ENCODE data around the gene ARID1A. TPM values are rescaled to one million over a fixed set of nuclear protein-coding genes. Genes with fewer than 3 reads are reported as not detected.

ARID1A gene
- total and polyA plus RNA-seq, 9 of the 15 experiments (the other 6 are each of a cell fraction or from before 2014, with no cell fraction given) = 8.3 to 88.3 (median 22.5) TPM

GRCh38 chr1:26723013-26723991, 27.5 kb downstream of the ARID1A start (continued):
- peak; percentile 86 for TF ChIP-seq ZNF766 (CRISPR knock-in tag; conservative IDR thresholded peaks at IDR 0.05)
- peak; percentile 77; the same call in 1 of the 2 replicates for TF ChIP-seq PML (IDR thresholded peaks at IDR 0.05; ENCODE audit: low read length)
- TF ChIP-seq STAT5A (IDR thresholded peaks at IDR 0.05; ENCODE audit: borderline replicate concordance, low read length) = peak; percentile 71; the same call in 1 of the 2 replicates
- peak; percentile 47; the same call in 1 of the 2 replicates for TF ChIP-seq SMAD3 (CRISPR knock-in tag; conservative IDR thresholded peaks at IDR 0.05)
- TF ChIP-seq MTA1 (IDR thresholded peaks at IDR 0.05; ENCODE audit: borderline replicate concordance) = peak; percentile 40; the same call in 1 of the 2 replicates
- peak; percentile 95 for TF ChIP-seq CBFA2T3 (IDR thresholded peaks at IDR 0.05)
- no peak for TF ChIP-seq ZNF224 (CRISPR knock-in tag; IDR thresholded peaks at IDR 0.05)
- no peak for TF ChIP-seq ZNF253 (CRISPR knock-in tag; conservative IDR thresholded peaks at IDR 0.05)
- no peak for TF ChIP-seq STAT5B (CRISPR knock-in tag; IDR thresholded peaks at IDR 0.05)
- 0 out of 2 replicates have a peak, but pooled peaks have one; percentile 24 for TF ChIP-seq CEBPG (CRISPR knock-in tag; IDR thresholded peaks at IDR 0.05)
- no peak for TF ChIP-seq CEBPG (tag; conservative IDR thresholded peaks at IDR 0.05 in 1 of 2, IDR thresholded peaks at IDR 0.05 in 1 of 2)
- TF ChIP-seq RCOR1 (IDR thresholded peaks at IDR 0.05; ENCODE audit: borderline replicate concordance in 1 of 2, low read depth in 2 of 2, low read length in 2 of 2) = peak in 1 of 2 experiments; percentile 69; a peak in 2 of 4 replicates
- TF ChIP-seq E2F1 (CRISPR knock-in tag; IDR thresholded peaks at IDR 0.05) = no peak
- TF ChIP-seq CCNT2 (IDR thresholded peaks at IDR 0.05; ENCODE audit: borderline replicate concordance, extremely low read depth, insufficient read length, low read depth, low read length) = peak; percentile 65
- peak; percentile 52 for TF ChIP-seq RBFOX2 (IDR thresholded peaks at IDR 0.05; ENCODE audit: low read depth, low read length)
- TF ChIP-seq TRIM24 (IDR thresholded peaks at IDR 0.05) = peak; percentile 7 to 61; a peak in 1 of 4 replicates
- TF ChIP-seq, protein P1, sequence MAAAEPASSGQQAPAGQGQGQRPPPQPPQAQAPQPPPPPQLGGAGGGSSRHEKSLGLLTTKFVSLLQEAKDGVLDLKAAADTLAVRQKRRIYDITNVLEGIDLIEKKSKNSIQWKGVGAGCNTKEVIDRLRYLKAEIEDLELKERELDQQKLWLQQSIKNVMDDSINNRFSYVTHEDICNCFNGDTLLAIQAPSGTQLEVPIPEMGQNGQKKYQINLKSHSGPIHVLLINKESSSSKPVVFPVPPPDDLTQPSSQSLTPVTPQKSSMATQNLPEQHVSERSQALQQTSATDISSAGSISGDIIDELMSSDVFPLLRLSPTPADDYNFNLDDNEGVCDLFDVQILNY (CRISPR knock-in tag; IDR thresholded peaks at IDR 0.05) = no peak
- no peak for TF ChIP-seq ZNF785 (CRISPR knock-in tag; IDR thresholded peaks at IDR 0.05)
- peak; percentile 1; the same call in 1 of the 2 replicates for TF ChIP-seq MEF2D (tag; conservative IDR thresholded peaks at IDR 0.05; ENCODE audit: low read depth)
- no peak for TF ChIP-seq ZFP1 (CRISPR knock-in tag; IDR thresholded peaks at IDR 0.05)
- TF ChIP-seq, protein P2, sequence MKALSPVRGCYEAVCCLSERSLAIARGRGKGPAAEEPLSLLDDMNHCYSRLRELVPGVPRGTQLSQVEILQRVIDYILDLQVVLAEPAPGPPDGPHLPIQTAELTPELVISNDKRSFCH (CRISPR knock-in tag; IDR thresholded peaks at IDR 0.05) = no peak
- TF ChIP-seq, protein P2 (tag; IDR thresholded peaks at IDR 0.05) = 0 out of 2 replicates have a peak, but pooled peaks have one; percentile 73
- TF ChIP-seq, protein P3, sequence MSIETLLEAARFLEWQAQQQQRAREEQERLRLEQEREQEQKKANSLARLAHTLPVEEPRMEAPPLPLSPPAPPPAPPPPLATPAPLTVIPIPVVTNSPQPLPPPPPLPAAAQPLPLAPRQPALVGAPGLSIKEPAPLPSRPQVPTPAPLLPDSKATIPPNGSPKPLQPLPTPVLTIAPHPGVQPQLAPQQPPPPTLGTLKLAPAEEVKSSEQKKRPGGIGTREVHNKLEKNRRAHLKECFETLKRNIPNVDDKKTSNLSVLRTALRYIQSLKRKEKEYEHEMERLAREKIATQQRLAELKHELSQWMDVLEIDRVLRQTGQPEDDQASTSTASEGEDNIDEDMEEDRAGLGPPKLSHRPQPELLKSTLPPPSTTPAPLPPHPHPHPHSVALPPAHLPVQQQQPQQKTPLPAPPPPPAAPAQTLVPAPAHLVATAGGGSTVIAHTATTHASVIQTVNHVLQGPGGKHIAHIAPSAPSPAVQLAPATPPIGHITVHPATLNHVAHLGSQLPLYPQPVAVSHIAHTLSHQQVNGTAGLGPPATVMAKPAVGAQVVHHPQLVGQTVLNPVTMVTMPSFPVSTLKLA (conservative IDR thresholded peaks at IDR 0.05) = peak; percentile 95 to 98

All from K562 (cell line).